GM19193 (cell line): ENCODE data around the gene USP12.

Experiments
- POLR2A ChIP-seq: IDR thresholded peaks from 4 replicates; pipeline ENCODE4 v1.6.1; 2011; ENCODE audit not compliant: insufficient read depth, insufficient read length; ENCODE audit errors: extremely low read depth

The USP12 gene

GRCh38 chr13:27166313-27166712, 5.3 kb downstream of the USP12 start:
- TF ChIP-seq POLR2A = no peak

GRCh38 chr13:27161980-27162379, 9.6 kb downstream of the USP12 start:
- no peak for TF ChIP-seq POLR2A

DNA sequence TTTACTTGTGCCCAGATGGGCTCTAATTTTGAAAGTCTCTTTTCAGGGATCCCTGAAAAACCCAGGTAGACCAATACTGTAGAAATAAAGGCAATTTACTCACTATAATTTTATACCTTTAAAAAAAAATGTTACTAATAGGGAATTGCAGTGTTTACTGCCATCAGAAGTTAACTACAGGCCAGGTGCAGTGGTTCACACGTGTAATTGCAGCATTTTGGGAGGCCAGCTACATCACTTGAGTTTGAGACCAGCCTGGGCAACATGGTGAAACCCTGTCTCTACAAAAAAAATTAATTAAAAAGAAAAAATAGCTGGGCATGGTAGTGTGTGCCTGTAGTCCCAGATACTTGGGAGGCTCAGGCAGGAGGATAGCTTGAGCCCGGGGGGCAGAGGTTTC, 10.2 kb downstream of the USP12 start:
- no peak for TF ChIP-seq POLR2A

DNA sequence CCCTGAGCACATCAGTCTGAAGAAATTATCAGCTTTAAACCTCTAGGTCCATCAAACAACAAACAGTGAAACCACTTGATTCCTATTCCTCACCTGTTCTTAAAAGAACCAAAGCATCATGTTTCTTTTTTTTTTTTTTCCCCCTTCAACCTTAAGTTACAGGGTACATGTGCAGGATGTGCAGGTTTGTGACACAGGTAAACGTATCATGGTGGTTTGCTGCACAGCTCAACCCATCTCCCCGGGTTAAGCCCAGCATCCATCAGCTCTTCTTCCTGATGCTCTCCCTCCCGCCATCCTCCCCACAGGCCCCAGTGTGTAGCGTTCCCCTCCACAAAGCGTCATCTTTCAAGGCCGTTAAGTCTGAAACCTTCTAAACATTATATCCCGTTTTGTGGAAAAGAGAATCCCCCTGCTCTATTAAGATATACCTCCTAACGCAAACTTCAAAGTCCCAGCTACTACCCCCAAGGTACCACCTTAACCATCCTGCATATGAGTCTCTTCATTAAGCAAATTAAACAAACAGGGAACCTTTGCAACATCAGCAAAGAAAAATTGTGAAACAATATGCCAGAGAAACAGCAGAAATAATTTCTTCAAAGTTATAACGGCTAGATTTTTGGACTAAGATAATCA, 10.8 kb downstream of the USP12 start:
- TF ChIP-seq POLR2A = no peak

- no peak for TF ChIP-seq POLR2A
These were observed 11.6 kb downstream of the USP12 start for GRCh38 chr13:27159806-27160563.

DNA sequence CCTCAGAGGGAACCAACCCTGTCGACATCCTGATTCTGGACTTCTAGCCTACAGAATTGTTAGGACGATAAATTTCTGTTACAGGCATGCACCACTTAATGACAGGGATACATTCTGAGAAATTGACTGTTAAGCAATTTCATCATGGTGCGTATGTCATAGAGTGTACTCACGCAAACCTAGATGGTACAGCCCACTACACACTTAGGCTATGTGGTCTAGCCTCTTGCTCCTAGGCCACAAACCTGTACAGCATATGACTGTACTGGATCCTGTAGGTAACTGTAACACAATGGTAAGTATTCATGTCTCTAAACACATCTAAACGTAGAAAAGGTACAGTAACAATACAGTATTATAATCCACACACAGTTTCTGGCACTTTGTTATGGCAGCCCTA, 13.3 kb downstream of the USP12 start:
- no peak for TF ChIP-seq POLR2A

DNA sequence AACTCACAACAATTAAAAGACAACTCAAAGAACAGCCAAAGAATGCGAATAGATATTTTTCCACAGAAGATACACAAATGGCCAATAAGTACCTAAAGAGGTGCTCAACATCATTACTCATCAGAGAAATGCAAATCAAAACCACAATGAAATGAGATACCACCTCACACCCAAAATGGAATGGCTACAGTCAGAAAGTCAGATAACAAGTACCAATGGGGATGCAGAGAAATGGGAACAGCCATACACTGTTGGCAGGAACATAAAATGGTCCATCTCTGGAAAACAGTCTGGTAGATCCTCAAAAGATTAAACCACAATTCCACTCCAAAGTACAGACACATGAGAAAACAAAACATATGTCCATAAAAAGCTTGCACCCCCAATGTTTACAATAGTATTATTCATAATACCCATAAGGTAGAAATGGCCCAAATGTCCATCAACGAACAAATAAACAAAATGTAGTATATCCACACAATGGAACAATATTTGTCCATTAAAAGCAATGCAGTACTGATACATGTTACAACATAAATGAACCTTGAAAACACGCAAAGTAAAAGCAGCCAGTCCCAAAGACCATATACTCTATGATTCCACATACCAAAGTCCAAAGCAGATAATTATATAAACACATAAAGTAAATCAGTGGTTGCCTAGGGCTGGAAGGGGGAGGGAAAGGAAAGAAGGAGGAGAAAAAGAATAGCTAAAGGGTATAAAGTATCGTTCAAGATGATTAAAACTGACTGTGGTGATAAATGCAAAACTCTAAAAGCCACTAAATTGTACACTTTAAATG, 19.6 kb downstream of the USP12 start:
- TF ChIP-seq POLR2A = no peak

DNA sequence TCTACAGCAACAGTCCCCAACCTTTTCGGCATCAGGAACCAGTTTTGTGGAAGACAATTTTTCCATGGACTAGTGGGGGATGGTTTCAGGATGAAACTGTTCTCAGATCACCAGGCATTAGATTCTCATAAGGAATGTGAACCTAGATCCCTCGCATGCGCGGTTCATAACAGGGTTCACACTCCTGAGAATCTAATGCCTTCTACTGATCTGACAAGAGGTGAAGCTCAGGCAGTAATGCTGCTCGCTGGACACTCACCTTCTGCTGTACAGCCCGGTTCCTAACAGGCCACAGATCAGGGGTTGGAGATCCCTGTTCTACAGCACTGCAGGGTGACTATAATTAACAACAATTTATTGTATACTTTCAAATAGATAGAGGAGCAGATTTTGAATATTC, 21.9 kb downstream of the USP12 start:
- no peak for TF ChIP-seq POLR2A

DNA sequence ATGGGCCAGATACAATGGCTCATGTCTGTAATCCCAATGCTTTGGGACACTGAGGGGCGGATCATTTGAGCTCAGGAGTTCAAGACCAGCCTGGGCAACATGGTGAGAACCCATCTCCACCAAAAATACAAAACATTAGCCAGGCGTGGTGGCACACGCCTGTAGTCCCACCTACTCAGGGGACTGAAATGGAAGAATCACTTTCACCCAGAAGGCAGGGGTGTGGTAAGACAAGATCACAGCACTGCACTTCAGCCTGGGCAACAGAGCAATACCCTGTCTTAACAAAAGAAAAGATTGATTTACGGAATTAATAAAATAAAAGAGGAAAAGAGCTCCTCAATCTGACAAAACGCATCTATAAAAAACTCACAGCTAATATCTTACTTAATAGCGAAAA, 22.7 kb downstream of the USP12 start:
- TF ChIP-seq POLR2A = no peak

DNA sequence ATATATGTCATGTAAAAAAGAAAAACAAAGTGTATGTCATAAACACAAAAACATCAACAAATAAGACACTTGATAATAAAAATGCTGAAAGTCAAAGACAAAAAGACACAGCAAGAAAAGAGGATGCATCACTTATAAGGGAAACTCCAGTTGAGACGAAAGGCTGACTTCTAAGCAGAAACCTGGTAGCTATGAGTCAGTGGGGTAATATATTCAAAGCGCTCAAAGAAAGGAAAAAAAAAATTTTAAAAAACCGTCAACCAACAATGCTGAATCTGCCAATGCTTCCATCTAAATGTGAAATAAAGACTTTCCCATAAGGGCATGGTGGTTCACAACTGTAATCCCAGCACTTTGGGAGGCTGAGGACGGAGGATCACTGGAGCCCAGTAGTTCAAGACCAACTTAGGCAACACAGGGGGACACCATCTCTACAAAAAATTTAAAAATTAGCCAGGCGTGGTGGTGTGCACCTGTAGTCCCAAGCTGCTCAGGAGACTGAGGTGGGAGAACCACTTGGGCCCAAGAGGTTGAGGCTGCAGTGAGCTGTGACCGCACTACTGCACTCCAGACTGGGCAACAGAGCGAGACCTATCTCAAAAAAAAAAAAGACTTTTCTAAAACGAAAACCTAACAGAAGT, 24.0 kb downstream of the USP12 start:
- TF ChIP-seq POLR2A = no peak

- no peak for TF ChIP-seq POLR2A
These were observed 29.9 kb downstream of the USP12 start for GRCh38 chr13:27141746-27142145.

DNA sequence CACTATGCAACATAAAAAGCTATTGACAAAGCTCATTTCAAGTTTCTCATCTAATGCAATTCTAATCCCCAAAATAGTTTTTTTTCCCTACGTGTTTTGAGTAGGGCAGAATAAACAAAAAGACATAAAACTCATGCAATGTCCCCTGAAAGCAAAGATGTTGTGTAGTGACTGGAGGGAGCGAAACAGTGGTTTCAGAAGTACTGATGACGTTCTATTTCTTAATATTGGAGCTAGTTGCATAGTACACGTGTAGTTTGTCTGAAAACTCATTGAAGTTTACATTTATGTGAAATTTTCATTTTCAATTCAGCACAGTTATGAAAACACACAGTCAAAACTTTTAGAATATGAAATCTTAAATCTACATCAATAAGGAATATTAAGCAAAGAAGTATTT, 31.6 kb downstream of the USP12 start:
- TF ChIP-seq POLR2A = no peak

GRCh38 chr13:27139565-27139964, 32.0 kb downstream of the USP12 start:
- no peak for TF ChIP-seq POLR2A

- TF ChIP-seq POLR2A = no peak
These were observed 33.0 kb downstream of the USP12 start for GRCh38 chr13:27138457-27139093.

DNA sequence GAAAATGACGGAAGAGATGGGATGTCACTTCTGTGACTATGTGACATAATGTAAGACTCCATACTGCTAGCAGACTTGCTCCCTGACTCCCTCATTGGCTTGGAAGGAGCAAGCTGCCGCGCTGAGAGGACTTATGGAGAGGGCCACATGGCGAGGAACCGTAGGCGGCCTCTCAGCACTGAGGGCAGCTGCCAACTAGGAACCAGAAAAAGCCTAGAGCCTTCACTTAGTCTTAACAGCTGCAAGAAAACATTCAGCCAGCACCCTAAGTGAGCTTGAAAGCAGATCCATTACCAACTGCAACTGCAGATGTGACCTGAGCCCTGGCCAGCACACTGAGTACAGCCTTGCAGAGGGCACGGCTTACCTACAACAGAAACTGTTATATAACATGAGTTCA, 33.9 kb downstream of the USP12 start:
- TF ChIP-seq POLR2A = no peak

- no peak for TF ChIP-seq POLR2A
These were observed 36.6 kb downstream of the USP12 start for GRCh38 chr13:27135023-27135422.

- TF ChIP-seq POLR2A = no peak
These were observed 37.7 kb downstream of the USP12 start for GRCh38 chr13:27133889-27134288.
